ENCODE measurements around the gene BEST1.

BEST1 gene

GRCh38 chr11:62004473-62004872, 54.3 kb downstream of the BEST1 start:
- H3K27ac ChIP-seq, result no peak overlapping the region
- no peaks in the 10 kb centered on the region for H3K36me3 ChIP-seq
- H3K4me3 ChIP-seq (ENCODE audit: low read depth in 1 of 2, low read length in 1 of 2), result no peak overlapping the region
- no peaks in the 10 kb centered on the region for H3K9me3 ChIP-seq
- TF ChIP-seq CTCF (IDR thresholded peaks at IDR 0.05), result no peak
- H3K27me3 ChIP-seq, result no peaks in the 10 kb centered on the region
- H3K4me1 ChIP-seq (ENCODE audit: control insufficient read depth in 1 of 2, insufficient read depth in 1 of 2, low read depth in 1 of 2, low read length in 1 of 2), result peaks cover 2 to 7% of the 10 kb centered on the region in 2 experiments

GRCh38 chr11:62008193-62008592, 58.0 kb downstream of the BEST1 start:
- H3K36me3 ChIP-seq, result no peaks in the 10 kb centered on the region
- H3K4me1 ChIP-seq (ENCODE audit: control insufficient read depth in 1 of 2, insufficient read depth in 1 of 2, low read depth in 1 of 2, low read length in 1 of 2), result peaks cover 0 to 6% of the 10 kb centered on the region in 2 experiments
- no peaks in the 10 kb centered on the region for H3K9me3 ChIP-seq
- TF ChIP-seq CTCF (IDR thresholded peaks at IDR 0.05), result no peak
- H3K27ac ChIP-seq, result no peak overlapping the region
- H3K27me3 ChIP-seq, result no peaks in the 10 kb centered on the region
- no peak overlapping the region for H3K4me3 ChIP-seq (ENCODE audit: low read depth in 1 of 2, low read length in 1 of 2)

- H3K36me3 ChIP-seq, result no peaks in the 10 kb centered on the region
- H3K27ac ChIP-seq, result peak overlapping the region; percentile 31
- peaks cover 0 to 6% of the 10 kb centered on the region in 2 experiments for H3K4me1 ChIP-seq (ENCODE audit: control insufficient read depth in 1 of 2, insufficient read depth in 1 of 2, low read depth in 1 of 2, low read length in 1 of 2)
- no peak for TF ChIP-seq CTCF (IDR thresholded peaks at IDR 0.05)
- no peak overlapping the region for H3K4me3 ChIP-seq (ENCODE audit: low read depth in 1 of 2, low read length in 1 of 2)
- no peaks in the 10 kb centered on the region for H3K9me3 ChIP-seq
- no peaks in the 10 kb centered on the region for H3K27me3 ChIP-seq
Measured at GRCh38 chr11:62010935-62011528, 60.9 kb downstream of the BEST1 start.

GRCh38 chr11:62011881-62012280, 61.7 kb downstream of the BEST1 start:
- no peaks in the 10 kb centered on the region for H3K9me3 ChIP-seq
- H3K27ac ChIP-seq, result no peak overlapping the region
- H3K4me3 ChIP-seq (ENCODE audit: low read depth in 1 of 2, low read length in 1 of 2), result no peak overlapping the region
- H3K27me3 ChIP-seq, result no peaks in the 10 kb centered on the region
- H3K36me3 ChIP-seq, result no peaks in the 10 kb centered on the region
- TF ChIP-seq CTCF (IDR thresholded peaks at IDR 0.05), result no peak
- peaks cover 0 to 6% of the 10 kb centered on the region in 2 experiments for H3K4me1 ChIP-seq (ENCODE audit: control insufficient read depth in 1 of 2, insufficient read depth in 1 of 2, low read depth in 1 of 2, low read length in 1 of 2)

GRCh38 chr11:62012451-62012831, 62.3 kb downstream of the BEST1 start:
- H3K4me3 ChIP-seq (ENCODE audit: low read depth in 1 of 2, low read length in 1 of 2), result no peak overlapping the region
- H3K4me1 ChIP-seq (ENCODE audit: control insufficient read depth in 1 of 2, insufficient read depth in 1 of 2, low read depth in 1 of 2, low read length in 1 of 2), result peaks cover 0 to 6% of the 10 kb centered on the region in 2 experiments
- no peaks in the 10 kb centered on the region for H3K36me3 ChIP-seq
- H3K27me3 ChIP-seq, result no peaks in the 10 kb centered on the region
- no peak for TF ChIP-seq CTCF (IDR thresholded peaks at IDR 0.05)
- H3K9me3 ChIP-seq, result no peaks in the 10 kb centered on the region
- H3K27ac ChIP-seq, result peak overlapping the region; percentile 16
